Kidney (tissue), 14 donors: Measurements from ENCODE around the gene SNW1. TPM values are rescaled to one million over a fixed set of nuclear protein-coding genes. Genes with fewer than 3 reads are reported as not detected.
"Not testable (repeated sequence)": the region's sequence is repeated elsewhere in the genome, so short reads cannot be mapped to it uniquely, and the experiment has no call there.

ENCODE experiments used
- DNase-seq, 5 donors: peaks; one replicate each; pipeline ENCODE4 v3.0.0-alpha.2; 2013 to 2020
- FAIRE-seq: peaks from 2 replicates; lab custom pipeline; 2012; peaks lifted over from hg19 to GRCh38; lab: Jason Lieb, UNC
- H3K27ac ChIP-seq, 2 donors: one replicate each; pipeline ENCODE4 v1.7.0; 2013; ENCODE audit warnings: low read depth in 2 of 2, low read length in 2 of 2, inconsistent platforms in 1 of 2
- H3K27me3 ChIP-seq: one replicate; pipeline ENCODE4 v1.7.1; 2013; ENCODE audit warnings: low read length, inconsistent platforms; ENCODE audit not compliant: control insufficient read depth, insufficient read depth
- H3K36me3 ChIP-seq, 3 donors: one replicate each; pipeline versions ENCODE4 v1.7.0 to v1.7.1; 2013; ENCODE audit warnings: low read length in 3 of 3, control low read depth in 1 of 3, inconsistent platforms in 1 of 3; ENCODE audit not compliant: insufficient read depth in 3 of 3, control insufficient read depth in 2 of 3
- H3K4me1 ChIP-seq, 3 donors: one replicate each; pipeline versions ENCODE4 v1.7.0 to v1.7.1; 2013; ENCODE audit warnings: low read length in 3 of 3, inconsistent platforms in 1 of 3, low read depth in 1 of 3; ENCODE audit not compliant: control insufficient read depth in 2 of 3, insufficient read depth in 2 of 3
- H3K4me3 ChIP-seq, 3 donors: one replicate each; pipeline versions ENCODE4 v1.7.0 to v1.8.1; 2013; ENCODE audit warnings: low read length in 3 of 3, control low read depth in 1 of 3, inconsistent platforms in 1 of 3
- H3K9ac ChIP-seq, 3 donors: one replicate each; pipeline versions ENCODE4 v1.7.0 to v1.7.1; 2013; ENCODE audit warnings: low read length in 3 of 3, control low read depth in 1 of 3, inconsistent platforms in 1 of 3
- H3K9me3 ChIP-seq, 3 donors: one replicate each; pipeline versions ENCODE4 v1.7.0 to v1.7.1; 2013; ENCODE audit warnings: low read length in 3 of 3, control low read depth in 1 of 3, inconsistent platforms in 1 of 3; ENCODE audit not compliant: control insufficient read depth in 2 of 3, insufficient read depth in 1 of 3
- intact Hi-C: fragments of 100-400 bp; cut with DNase I; formaldehyde crosslinking; loops from one replicate; pipeline ENCODE4 v1.11.1; 2022
- polyA plus RNA-seq: library from polyadenylated mRNA; stranded (reverse); fragments of 350-450 nt; fragmentation: Illumina TruSeq; extraction: RNeasy Lipid Tissue Mini Kit (QIAGEN cat#74804); gene quantifications from one replicate; pipeline ENCODE4 v1.2.3, GENCODE V29; 2014; ENCODE audit warnings: low read depth, low replicate concordance; ENCODE audit not compliant: insufficient read depth
- total RNA-seq: library from RNA; stranded (reverse); fragmentation: NEBNext Ultra II Directional; extraction: Animal tissue kit (Norgen Biotek cat#: 25700); gene quantifications from one replicate; pipeline ENCODE4 v1.2.1, GENCODE V29; 2021
- TF ChIP-seq, protein P1 (sequence below): IDR thresholded peaks from 3 replicates; pipeline ENCODE4 v1.5.1; 2012; ENCODE audit warnings: mild to moderate bottlenecking, moderate library complexity, borderline replicate concordance; ENCODE audit not compliant: insufficient read depth; ENCODE audit errors: extremely low read depth
- donor health status: control.
- donor health status: control.
- donor health status: control.
- donor health status: control.
- donor health status: control.
- donor health status: DM: yes; HTN: yes; CAD: no.
- donor health status: Normal renal cell carcinoma (clear cell type).

Gene SNW1
- total and polyA plus RNA-seq, 2 donors from 2014 or later, result 37.8 to 63.9 TPM

DNA sequence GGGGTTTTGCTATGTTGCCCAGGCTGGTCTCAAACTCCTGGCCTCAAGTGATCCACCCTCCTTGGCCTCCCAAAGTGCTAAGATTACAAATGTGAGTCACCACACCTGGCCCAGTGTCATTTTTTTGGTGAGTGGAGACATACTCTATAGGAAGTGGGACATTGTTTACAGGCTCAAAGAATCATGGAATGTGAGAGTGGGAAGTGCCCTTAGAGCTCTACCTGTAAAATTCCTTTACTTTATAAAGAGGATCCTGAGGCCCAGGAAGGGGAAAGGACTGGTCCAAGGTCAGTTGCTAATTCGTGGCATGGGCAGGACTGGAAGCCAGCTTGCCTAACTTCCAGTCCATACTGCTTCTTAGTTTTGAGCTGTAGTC is 30.3 kb upstream of the SNW1 start:
- H3K27ac ChIP-seq, result no peak overlapping the region
- H3K4me1 ChIP-seq, result no peaks in the 10 kb centered on the region
- no peaks in the 10 kb centered on the region for H3K27me3 ChIP-seq
- no peak overlapping the region for H3K9ac ChIP-seq
- intact Hi-C loops, result no loop called here
- FAIRE-seq (no peak), DNase-seq (no peak)
- TF ChIP-seq, protein P1, sequence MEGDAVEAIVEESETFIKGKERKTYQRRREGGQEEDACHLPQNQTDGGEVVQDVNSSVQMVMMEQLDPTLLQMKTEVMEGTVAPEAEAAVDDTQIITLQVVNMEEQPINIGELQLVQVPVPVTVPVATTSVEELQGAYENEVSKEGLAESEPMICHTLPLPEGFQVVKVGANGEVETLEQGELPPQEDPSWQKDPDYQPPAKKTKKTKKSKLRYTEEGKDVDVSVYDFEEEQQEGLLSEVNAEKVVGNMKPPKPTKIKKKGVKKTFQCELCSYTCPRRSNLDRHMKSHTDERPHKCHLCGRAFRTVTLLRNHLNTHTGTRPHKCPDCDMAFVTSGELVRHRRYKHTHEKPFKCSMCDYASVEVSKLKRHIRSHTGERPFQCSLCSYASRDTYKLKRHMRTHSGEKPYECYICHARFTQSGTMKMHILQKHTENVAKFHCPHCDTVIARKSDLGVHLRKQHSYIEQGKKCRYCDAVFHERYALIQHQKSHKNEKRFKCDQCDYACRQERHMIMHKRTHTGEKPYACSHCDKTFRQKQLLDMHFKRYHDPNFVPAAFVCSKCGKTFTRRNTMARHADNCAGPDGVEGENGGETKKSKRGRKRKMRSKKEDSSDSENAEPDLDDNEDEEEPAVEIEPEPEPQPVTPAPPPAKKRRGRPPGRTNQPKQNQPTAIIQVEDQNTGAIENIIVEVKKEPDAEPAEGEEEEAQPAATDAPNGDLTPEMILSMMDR, result no peak
- H3K9me3 ChIP-seq, result no peaks in the 10 kb centered on the region
- H3K36me3 ChIP-seq, result no peaks in the 10 kb centered on the region
- no peak overlapping the region for H3K4me3 ChIP-seq

- no peak overlapping the region for H3K4me3 ChIP-seq
- H3K4me1 ChIP-seq, result no peaks in the 10 kb centered on the region
- H3K9ac ChIP-seq, result no peak overlapping the region
- FAIRE-seq, result no peak
- TF ChIP-seq, protein P1, result no peak
- no peak overlapping the region for H3K27ac ChIP-seq
- no peak for DNase-seq
- no peaks in the 10 kb centered on the region for H3K9me3 ChIP-seq
- no peaks in the 10 kb centered on the region for H3K36me3 ChIP-seq
- H3K27me3 ChIP-seq, result no peaks in the 10 kb centered on the region
- intact Hi-C loops, result no loop called here
Observed at GRCh38 chr14:77790566-77791224, 29.7 kb upstream of the SNW1 start.

- Histone ChIP-seq H3K27ac (no peak overlapping the region), H3K4me3 (no peak overlapping the region), H3K9me3 (no peaks in the 10 kb centered on the region), H3K9ac (no peak overlapping the region), H3K27me3 (no peaks in the 10 kb centered on the region), H3K4me1 (no peaks in the 10 kb centered on the region), H3K36me3 (no peaks in the 10 kb centered on the region)
- DNase-seq (no peak), FAIRE-seq (no peak)
- TF ChIP-seq, protein P1, result no peak
- intact Hi-C loops, result no loop called here
Observed at GRCh38 chr14:77786148-77786547, 25.2 kb upstream of the SNW1 start.

DNA sequence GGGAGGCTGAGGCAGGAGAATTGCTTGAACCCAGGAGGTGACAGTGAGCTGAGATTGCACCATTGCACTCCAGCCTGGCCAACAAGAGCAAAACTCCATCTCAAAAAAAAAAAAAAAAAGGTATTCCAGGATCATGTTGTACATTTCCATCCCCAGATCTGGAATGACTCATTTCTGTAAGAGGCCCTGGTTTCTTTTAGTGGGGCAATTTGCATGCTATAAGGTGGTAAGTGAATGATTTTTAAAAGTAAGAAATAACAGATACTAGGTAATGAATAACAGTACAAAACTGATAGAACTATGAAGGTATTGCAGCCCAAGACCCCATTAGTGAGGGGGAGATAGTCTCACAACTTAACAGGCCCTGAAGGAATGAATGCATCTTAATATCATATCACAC is 21.2 kb upstream of the SNW1 start:
- no peaks in the 10 kb centered on the region for H3K36me3 ChIP-seq
- no peaks in the 10 kb centered on the region for H3K4me1 ChIP-seq
- H3K4me3 ChIP-seq, result no peak overlapping the region
- intact Hi-C loops, result no loop called here
- DNase-seq (no peak), FAIRE-seq (no peak)
- no peak overlapping the region for H3K27ac ChIP-seq
- no peaks in the 10 kb centered on the region for H3K27me3 ChIP-seq
- TF ChIP-seq, protein P1, result no peak
- no peaks in the 10 kb centered on the region for H3K9me3 ChIP-seq
- H3K9ac ChIP-seq, result no peak overlapping the region

- intact Hi-C loops, H3K27me3 ChIP-seq, FAIRE-seq, H3K36me3 ChIP-seq, H3K9ac ChIP-seq, H3K4me1 ChIP-seq, DNase-seq, H3K4me3 ChIP-seq, H3K27ac ChIP-seq, H3K9me3 ChIP-seq: not testable (repeated sequence)
Observed at GRCh38 chr14:77773966-77774365, 13.0 kb upstream of the SNW1 start.
